Measurements from ENCODE around the gene SMARCA5.
A peak's percentile ranks its signal among the peaks of the same experiment; 100 is the strongest.

The SMARCA5 gene

GRCh38 chr4:143555676-143556075 is 42.2 kb downstream of the SMARCA5 start:
- peak; percentile 5 to 18 for DNase-seq (ENCODE audit: low read depth in 2 of 2)
- no peak overlapping the region for H3K4me3 ChIP-seq (replicated peaks in 1 of 2; ENCODE audit: low read depth in 2 of 2, low read length in 2 of 2)
- TF ChIP-seq CTCF (IDR thresholded peaks at IDR 0.05; ENCODE audit: low read depth, low read length): no peak

- no peak overlapping the region for H3K4me3 ChIP-seq (replicated peaks in 1 of 2; ENCODE audit: low read depth in 2 of 2, low read length in 2 of 2)
- no peak for DNase-seq (ENCODE audit: low read depth in 2 of 2)
- TF ChIP-seq CTCF (IDR thresholded peaks at IDR 0.05; ENCODE audit: low read depth, low read length): no peak
Observed at GRCh38 chr4:143558286-143558685, 44.8 kb downstream of the SMARCA5 start.

- DNase-seq (ENCODE audit: low read depth in 2 of 2): peak; percentile 58 to 66
- H3K4me3 ChIP-seq (replicated peaks in 1 of 2; ENCODE audit: low read depth in 2 of 2, low read length in 2 of 2): peak overlapping the region; percentile 49 to 63
- peak; percentile 40 for TF ChIP-seq CTCF (IDR thresholded peaks at IDR 0.05; ENCODE audit: low read depth, low read length)
Observed at GRCh38 chr4:143558823-143559756, 45.6 kb downstream of the SMARCA5 start.

GRCh38 chr4:143559757-143560147 is 46.2 kb downstream of the SMARCA5 start:
- peak overlapping the region; percentile 49 to 63 for H3K4me3 ChIP-seq (replicated peaks in 1 of 2; ENCODE audit: low read depth in 2 of 2, low read length in 2 of 2)
- no peak for TF ChIP-seq CTCF (IDR thresholded peaks at IDR 0.05; ENCODE audit: low read depth, low read length)
- no peak for DNase-seq (ENCODE audit: low read depth in 2 of 2)

GRCh38 chr4:143564472-143564871 is 51.0 kb downstream of the SMARCA5 start:
- no peak for TF ChIP-seq CTCF (IDR thresholded peaks at IDR 0.05; ENCODE audit: low read depth, low read length)
- no peak for DNase-seq (ENCODE audit: low read depth in 2 of 2)

GRCh38 chr4:143575331-143575730 is 61.8 kb downstream of the SMARCA5 start:
- TF ChIP-seq CTCF (IDR thresholded peaks at IDR 0.05; ENCODE audit: low read depth, low read length): no peak
- H3K4me3 ChIP-seq (replicated peaks in 1 of 2; ENCODE audit: low read depth in 2 of 2, low read length in 2 of 2): no peak overlapping the region
- peak in 1 of 2 donors; percentile 39 for DNase-seq (ENCODE audit: low read depth in 2 of 2)

More at GRCh38 chr4:143564472-143564871, 51.0 kb downstream of the SMARCA5 start:
- H3K4me3 ChIP-seq (replicated peaks in 1 of 2; ENCODE audit: low read depth in 2 of 2, low read length in 2 of 2): no peak overlapping the region

All from cardiac fibroblast (primary cell).